Fibroblast of skin of abdomen (primary cell): Measurements from ENCODE around the gene MED12. TPM values are rescaled to one million over a fixed set of nuclear protein-coding genes. Genes with fewer than 3 reads are reported as not detected.

ENCODE experiments used
- DNase-seq: peaks from one replicate; pipeline ENCODE4 v3.0.0-alpha.2; 2013
- polyA plus RNA-seq, 2 experiments: library from polyadenylated mRNA; unstranded; fragments of 120-200 nt; gene quantifications; one replicate each; pipeline ENCODE4 v1.2.1, GENCODE V29; 2013; ENCODE audit not compliant: insufficient read length in 2 of 2

The MED12 gene
- polyA plus RNA-seq (2013, experiment 1 of 2; ENCODE audit: insufficient read length), result 31.0 TPM
- polyA plus RNA-seq (2013, experiment 2 of 2; ENCODE audit: insufficient read length), result 28.1 TPM

DNA sequence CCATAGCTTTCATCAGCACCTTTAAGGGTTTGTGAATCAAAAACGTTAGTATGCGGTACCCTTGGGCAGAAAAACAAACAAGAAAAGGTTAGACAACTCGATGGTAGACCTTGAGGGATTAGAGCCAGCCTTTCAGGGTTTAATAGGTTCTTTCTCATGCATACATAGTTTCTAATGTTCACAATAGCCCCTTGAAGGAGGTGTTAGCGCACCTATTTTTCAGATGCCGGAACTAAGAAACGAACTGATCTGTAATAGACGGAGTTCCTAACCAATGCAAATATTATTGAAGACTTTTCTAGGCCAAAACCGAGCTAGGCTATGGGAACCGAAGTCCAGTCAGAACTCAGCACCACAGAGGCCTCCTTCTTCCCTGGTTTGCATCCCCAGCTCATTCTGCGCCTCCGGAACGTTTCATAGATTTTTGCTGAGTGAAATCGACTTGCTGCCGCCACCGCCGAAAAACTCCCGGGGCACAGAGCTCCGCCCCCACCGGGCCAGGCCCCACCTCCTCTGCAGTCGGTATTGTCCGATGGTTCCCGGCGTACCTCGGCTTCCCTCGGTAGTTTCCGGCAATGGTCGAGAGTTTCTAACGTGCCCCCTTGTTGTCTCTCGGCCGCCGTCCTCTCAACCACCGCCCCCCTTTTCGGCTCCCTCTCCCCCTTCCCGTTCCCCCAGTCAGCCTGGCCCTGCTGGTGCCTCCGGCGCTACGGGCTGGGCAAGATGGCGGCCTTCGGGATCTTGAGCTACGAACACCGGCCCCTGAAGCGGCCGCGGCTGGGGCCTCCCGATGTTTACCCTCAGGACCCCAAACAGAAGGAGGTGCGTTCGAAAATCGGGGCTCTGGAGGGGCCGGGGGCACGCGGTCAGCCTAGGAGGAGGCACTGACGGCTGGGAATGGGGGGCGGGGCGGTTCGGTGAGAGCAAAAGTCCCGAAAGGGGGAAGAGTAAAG is at the start of gene MED12:
TSS of gene MED12 (plus strand) at position 565 of the 953 bp plus-strand sequence. CDS start at position 724, 159 bp downstream.
- peak; percentile 83 for DNase-seq

DNA sequence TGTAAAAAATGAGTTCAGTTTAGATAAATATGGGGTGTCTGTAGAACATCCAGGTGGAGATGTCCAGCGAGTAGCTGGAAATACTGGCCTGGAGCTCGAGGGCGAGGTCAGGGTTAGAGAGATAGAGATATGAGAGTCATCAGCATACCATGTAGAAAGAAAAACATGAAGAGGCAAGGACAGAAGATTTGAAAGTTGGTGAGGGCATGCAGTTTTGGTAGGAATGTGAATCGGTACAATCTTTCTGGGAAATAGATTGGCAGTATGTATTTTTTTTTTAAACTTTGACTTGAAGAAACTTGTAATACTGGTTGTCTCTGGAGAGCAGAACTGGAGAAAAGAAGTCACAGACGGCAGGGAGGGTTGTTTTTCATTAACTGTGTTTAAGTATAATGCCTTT is 47.9 kb upstream of the MED12 start:
- DNase-seq, result no peak

DNA sequence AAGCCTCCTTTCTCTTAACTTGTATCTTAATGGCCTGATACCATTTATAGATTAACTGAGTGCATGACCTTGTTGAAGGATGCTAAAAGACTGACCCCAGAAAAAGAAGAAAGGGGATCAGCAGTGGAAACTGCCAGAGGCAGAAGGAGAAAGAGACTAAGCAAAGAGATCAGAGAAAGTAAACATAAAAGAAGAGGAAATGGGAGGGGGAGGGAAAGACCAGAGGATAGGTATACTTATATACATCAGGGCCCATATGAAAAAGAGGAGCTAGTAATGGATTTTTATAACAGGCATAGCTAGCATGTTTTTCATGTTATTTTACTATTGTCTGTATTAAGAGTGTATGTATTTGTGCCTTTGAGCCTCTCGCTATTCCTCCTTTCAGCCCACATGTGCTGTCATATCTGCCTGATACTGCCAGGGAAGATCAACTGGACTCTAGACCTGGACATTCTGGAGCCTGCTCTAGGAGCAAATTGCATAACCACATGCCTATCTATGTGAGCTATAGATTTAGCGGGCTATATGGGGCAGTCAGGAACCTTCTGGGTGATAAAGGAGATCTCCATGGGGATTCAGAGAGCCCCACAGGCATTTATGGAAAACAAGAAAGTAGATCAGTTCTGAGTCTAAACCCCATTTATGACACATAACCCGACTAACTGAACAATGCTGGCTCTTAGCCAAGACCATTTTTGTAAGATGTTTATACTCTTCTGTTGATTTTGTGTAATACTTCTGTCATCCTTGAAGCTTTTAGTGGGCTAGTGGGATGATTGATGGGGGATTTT is 36.9 kb upstream of the MED12 start:
- no peak for DNase-seq

DNA sequence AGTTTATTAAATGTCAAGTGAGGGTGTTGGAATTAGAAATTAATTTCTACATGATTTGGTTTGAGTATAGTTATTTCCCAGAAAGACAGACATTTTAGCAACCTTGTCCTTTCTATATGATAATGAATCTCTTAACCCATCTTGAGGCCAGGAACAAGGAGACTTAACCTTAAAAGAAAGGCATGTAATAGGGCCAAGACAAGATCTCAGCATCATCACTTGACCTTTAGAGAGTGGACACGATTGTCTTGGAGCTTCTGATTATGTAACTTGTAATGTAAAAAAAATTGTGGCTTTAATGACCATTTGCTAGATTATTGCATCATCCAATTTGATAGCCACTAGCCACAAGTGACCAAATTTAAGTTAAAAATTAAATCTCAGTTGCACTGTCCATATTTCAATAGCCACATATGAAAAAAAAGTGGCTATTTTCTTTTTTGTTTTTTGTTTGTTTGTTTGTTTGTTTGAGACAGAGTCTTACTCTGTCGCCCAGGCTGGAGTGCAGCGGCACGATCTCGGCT is 36.2 kb upstream of the MED12 start:
- DNase-seq, result no peak

DNA sequence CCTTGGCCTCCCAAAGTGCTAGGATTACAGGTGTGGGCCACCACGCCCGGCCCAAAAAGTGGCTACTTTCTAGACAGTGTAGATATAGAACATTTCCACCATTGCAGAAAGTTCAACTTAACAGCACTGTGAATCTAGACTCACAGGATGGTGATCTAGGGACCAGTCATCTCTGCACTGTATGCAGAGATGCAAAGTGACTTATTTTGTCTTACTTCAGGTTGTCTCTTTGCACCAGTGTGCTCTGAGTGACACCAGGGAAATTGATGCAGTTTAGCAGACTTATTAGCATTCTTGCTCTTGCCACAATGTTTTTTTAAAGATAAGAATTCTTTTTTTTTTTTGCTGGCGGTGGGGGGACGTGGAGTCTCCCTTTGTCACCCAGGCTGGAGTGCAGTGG is 35.6 kb upstream of the MED12 start:
- no peak for DNase-seq

DNA sequence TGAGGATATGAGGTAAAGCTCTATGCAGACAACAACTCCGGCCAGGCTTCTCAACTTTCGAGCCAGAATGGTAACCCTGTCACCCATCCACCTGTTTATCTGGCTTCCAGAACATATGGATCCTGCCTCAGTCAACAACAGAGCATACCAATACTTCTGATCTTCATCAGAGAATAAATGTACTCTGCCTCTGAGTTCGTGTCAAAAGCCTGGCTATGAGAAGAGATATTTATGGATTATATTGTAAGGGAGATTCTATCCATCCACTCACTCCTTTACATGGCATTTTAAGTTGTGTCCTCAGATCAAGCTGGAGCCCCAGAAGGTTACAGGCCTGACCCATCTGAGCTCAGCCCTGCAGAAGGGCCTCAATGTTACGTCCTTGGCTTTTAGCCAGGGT is 32.5 kb upstream of the MED12 start:
- no peak for DNase-seq

DNA sequence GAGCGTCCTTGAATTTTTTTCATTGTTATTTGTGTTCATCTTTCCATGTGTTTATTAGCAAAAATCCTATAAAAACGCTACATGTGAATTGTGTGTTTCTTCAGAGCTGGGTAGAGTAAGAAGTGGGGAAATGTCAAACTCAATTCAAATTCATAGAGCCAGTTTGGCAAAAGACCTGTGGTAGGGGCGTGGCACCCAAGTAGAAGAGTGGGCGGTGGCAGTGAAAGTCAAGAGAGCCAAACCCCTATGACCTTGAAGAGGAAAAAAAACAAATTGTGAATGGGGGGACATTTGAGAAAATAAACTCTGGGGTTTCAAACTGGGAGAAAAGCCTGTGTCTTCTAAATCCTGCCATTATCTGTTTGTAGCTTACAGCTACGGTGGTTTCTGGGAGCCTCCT is 27.1 kb upstream of the MED12 start:
- DNase-seq, result no peak

DNA sequence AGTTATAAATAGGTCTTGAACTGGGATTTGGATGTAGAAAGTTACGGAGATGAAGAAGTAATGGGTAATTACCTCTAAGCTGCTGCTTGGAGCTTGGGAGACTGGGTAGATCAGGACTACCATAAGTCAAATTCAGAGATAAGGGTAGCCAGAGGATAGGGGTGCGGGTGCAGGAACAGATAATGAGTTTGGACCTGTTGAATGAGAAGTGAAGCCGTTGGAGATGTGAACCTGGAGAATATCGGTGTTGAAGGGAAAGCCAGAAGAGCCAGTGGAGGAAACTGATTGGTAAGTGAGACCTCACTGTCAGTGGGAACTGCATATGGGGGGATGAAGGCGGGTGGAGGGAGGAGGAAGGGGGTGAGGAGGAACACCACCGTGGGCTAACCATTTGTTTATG is 23.4 kb upstream of the MED12 start:
- DNase-seq, result no peak

DNA sequence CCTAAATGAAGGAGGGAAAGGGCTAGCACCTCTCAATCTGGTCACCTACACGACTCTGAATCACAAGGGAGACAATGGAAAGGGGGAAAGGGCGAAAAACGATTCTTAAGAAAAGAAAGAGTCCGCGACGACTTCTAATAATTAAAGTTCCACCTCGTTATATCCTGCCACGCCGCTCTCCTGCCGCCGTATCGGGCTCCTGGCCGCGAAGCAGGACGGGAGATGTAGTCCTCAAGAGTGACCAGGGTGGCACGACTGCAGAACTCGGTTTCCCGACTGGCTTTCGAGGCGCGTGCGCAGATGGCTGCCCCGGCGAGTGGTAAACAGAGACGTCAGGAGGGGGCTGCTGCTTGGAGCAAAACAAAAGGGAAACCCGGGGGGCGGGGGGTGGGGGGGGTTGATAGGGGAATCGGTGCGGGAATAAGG is 22.8 kb upstream of the MED12 start, which contains the start of gene FOXO4:
TSS of gene FOXO4 (plus strand) at position 297 of the 426 bp plus-strand sequence. CDS start 678 bp downstream, outside the sequence.
- DNase-seq, result peak; percentile 84

DNA sequence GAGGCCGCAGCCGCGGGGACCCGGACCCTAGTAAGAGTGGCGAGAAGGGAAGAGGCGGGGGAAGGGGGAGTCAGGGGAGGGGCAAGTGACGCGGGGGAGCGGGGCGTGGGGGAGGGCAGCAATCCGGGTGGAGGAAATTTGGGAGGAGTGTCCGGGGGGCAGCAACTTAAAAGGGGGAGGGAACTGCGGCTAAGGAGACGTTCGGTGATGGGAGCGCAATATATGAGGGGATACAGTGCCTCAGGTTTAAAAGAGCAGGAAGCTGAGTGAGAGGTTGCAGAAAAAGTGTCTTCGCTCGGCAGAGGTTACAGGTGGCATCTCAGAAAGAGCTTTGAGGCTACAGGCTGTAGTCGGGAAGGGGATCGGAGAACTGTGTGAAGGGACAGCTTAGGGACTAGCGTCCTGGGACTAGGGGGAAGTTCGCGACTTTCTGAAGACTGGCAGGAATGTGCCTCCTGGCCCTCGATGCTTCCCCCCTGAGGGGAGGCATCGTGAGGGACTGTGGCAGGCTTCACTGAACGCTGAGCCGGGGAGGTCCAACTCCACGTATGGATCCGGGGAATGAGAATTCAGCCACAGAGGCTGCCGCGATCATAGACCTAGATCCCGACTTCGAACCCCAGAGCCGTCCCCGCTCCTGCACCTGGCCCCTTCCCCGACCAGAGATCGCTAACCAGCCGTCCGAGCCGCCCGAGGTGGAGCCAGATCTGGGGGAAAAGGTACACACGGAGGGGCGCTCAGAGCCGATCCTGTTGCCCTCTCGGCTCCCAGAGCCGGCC is 22.2 kb upstream of the MED12 start:
- no peak for DNase-seq

DNA sequence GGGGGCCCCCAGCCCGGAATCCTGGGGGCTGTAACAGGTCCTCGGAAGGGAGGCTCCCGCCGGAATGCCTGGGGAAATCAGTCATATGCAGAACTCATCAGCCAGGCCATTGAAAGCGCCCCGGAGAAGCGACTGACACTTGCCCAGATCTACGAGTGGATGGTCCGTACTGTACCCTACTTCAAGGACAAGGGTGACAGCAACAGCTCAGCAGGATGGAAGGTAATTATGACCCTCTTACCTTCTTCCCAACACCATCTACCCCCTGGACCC is 21.7 kb upstream of the MED12 start:
- no peak for DNase-seq

DNA sequence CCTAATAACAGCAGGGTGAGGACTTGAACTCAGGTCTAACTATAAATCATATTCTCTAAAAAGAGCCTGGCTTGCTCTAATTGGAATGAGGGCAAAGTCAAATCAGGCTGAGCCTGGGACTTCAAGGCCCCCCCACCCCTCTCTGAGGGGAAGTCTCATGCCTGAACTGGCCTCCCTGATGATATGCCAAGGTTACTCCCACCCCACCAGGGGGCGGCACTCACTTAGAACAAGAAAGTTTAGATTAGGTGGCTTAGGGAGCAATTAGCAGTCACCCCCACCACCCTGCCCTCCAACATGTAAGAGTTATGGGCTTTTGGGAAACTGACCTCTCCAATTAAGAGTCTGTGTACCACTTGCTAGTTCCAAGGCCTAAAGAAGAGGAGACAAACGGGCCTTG is 20.1 kb upstream of the MED12 start:
- DNase-seq, result peak; percentile 38

DNA sequence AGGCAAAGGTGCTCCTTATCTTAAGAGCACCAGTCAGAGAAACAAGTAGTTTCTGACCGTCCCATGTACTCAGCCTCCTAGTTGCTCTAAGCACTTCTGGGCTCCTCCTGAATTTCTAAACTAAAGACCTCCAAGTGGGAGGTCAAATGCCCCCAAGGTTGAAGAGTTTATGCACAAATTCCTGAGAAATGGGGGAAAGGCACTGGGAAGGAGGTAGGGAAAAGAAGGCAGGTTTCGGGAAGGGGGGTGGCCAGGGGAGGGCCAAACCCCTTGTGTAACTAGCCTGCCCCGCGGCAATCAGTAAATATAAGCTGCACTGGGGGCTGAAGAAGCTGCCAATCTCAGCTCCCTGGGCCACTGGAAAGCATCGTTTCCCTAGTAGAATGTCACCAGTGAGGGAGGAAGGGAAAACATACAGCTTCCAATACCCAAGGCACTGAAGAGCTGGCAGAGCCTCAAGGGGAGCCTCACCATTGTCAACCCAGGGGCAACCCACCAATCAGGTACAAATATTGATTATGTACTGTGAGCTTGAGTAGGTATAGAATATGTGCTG is 19.4 kb upstream of the MED12 start:
- DNase-seq, result no peak

DNA sequence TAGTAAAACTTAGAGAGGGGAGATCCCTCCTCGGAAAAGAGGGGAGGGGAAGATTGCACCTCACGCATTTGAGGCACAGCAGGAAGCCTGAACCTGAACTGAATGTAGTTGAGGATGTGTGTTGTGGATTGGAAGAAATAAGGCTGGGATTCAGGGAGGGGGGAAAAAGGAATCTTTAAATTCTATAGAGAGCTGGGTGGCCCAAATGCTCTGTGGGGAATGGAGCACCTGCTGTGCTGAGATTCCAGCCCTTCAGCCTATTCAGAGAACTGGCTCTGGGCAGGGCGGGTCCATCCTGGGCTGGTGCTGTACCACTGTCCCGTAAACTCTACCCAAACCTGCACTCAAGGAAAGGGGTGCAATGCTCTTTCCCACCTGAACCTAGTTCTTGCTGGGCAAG is 18.7 kb upstream of the MED12 start:
- no peak for DNase-seq

DNA sequence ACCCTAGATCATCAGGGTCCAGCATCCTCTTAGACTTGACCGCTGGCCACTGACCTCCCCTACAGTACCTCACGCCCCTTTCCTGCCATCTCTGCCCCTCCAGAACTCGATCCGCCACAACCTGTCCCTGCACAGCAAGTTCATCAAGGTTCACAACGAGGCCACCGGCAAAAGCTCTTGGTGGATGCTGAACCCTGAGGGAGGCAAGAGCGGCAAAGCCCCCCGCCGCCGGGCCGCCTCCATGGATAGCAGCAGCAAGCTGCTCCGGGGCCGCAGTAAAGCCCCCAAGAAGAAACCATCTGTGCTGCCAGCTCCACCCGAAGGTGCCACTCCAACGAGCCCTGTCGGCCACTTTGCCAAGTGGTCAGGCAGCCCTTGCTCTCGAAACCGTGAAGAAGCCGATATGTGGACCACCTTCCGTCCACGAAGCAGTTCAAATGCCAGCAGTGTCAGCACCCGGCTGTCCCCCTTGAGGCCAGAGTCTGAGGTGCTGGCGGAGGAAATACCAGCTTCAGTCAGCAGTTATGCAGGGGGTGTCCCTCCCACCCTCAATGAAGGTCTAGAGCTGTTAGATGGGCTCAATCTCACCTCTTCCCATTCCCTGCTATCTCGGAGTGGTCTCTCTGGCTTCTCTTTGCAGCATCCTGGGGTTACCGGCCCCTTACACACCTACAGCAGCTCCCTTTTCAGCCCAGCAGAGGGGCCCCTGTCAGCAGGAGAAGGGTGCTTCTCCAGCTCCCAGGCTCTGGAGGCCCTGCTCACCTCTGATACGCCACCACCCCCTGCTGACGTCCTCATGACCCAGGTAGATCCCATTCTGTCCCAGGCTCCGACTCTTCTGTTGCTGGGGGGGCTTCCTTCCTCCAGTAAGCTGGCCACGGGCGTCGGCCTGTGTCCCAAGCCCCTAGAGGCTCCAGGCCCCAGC is 17.6 kb upstream of the MED12 start:
- no peak for DNase-seq

DNA sequence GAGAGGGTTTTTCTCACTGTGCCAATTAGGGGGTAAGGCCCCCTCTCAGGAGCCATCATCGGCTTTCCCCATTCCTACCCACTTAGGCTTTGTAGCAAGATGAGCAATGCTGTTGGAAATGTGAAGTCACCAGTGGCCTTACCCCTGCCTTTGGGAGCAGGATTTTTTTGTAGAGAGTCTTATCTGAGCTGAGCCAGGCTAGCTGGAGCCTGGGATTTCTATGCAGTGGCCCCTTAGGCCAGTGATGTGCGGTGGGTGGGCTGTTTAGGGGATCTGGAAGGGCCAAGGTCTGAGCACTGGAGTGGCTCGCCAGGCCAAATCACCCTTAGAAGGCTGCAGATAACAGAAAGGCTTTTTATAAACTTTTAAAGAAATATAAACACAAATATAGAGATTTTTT is 16.1 kb upstream of the MED12 start:
- no peak for DNase-seq

DNA sequence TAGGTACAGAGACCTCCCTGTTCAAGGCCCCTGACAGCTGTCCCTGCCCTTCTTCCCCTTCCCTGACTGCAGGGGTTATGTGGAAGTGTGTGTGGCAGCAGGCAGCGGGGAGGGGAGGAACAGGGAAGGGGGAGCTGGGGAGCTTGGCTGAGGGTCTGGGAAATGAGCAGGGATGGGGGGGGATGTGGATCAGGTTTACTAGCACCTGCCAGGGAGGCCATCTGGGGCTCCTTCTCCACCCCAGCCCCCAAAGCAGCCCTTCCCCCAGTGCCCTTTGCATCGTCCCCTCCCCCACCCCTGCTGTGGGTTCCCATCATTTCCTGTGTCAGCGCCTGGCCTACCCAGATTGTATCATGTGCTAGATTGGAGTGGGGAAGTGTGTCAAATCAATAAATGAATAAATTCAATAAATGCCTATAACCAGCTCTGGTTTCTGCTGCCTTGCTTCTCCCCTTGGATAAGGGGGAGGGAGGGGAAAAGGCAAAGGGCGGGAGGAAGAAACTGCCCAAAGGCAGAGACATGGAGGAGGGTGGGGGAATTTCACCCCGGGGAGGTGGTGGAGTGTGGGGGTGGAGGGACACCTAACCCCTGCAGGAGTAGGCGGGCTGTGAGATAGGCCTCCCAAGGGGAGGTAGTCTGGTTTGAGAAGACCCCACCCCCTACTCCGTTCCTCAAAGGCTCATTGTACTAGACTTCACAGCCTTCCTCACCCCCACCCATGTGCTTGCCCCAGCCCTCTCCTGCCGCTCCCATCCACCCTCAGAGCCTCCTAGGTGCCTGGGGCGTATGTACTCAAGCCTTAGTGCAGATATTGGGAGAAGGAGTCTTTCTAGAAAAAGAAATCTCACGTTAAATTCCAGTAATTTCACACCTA is 15.0 kb upstream of the MED12 start:
- no peak for DNase-seq

DNA sequence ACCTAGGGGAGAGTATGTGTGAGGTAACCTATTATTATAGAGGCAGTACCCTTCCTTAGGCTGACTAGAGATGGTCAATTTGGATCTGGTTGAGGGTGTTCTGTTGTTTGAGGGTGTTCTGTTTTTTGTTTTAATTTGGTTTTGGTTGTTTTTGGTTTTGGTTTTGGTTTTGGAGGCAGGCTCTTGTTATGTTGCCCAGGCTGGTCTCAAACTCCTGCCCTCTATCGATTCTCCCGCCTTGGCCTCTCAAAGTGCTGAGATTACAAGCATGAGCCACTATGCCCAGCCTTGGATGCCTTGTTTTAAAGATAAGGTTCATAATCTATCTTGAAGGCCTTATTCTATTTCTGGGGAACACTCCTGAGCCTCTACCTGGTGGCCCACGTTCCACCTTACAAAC is 12.8 kb upstream of the MED12 start:
- DNase-seq, result no peak

DNA sequence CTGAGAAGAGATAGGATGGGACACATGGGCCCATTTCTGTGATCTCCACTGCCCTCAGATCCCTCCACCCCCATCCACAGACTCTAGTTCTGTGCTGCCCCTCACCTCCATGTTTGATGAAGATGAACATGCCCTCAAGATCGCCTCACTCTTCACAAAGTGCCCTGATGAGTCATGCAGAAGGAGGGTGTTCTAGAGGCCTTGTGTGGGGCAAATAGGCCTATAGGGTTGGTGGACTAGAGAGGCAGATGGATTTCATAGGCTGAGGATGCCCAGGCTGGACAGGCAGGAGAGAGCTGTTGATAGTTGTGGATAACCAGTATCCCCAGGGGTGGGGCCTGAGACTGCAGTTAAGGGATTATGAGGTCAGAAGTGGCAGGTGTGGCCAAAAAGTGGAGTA is 12.0 kb upstream of the MED12 start, which contains the start of gene CXorf65:
TSS of gene CXorf65 (minus strand) at position 314 of the 400 bp plus-strand sequence. CDS start at position 130, 184 bp downstream.
- no peak for DNase-seq

DNA sequence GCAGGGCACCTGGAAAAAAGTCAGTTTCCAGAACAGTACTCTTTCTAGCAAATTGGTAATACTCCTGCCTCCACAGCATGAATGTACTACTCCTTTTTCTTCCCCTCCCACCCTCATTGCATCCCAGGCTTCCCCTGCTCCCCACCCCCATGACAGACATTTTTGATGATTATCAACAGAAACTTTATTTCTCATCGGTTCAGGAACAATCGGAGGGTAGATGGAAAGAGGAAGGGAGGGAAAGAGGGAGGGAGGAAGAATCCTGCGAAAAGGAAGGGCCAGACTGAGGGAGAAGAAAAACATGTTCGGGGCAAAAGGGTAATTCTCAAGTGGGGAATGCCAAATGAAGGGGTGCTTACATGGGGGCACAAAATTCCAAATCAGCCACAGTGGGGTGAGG is 11.2 kb upstream of the MED12 start:
- no peak for DNase-seq
